Nephron progenitor cell (in vitro differentiated cells): ENCODE data around the gene CD7.
A peak's percentile ranks its signal among the peaks of the same experiment; 100 is the strongest.

Source experiments
- DNase-seq: peaks from one replicate; pipeline ENCODE4 v3.0.0; 2021
- H3K27ac Mint-ChIP-seq: 2 replicates; pipeline ENCODE4 v1.8.0; 2021; ENCODE audit warnings: mild to moderate bottlenecking, moderate library complexity, mixed read lengths
- H3K27me3 Mint-ChIP-seq: 2 replicates; pipeline ENCODE4 v1.8.0; 2021; ENCODE audit warnings: mild to moderate bottlenecking, low read depth, mixed read lengths; ENCODE audit not compliant: poor library complexity
- H3K36me3 Mint-ChIP-seq: 2 replicates; pipeline ENCODE4 v1.8.0; 2021; ENCODE audit warnings: low read depth, mixed read lengths
- H3K4me1 Mint-ChIP-seq: 2 replicates; pipeline ENCODE4 v1.8.0; 2021; ENCODE audit warnings: mixed read lengths
- H3K4me3 Mint-ChIP-seq: 2 replicates; pipeline ENCODE4 v1.8.0; 2021; ENCODE audit warnings: mild to moderate bottlenecking, moderate library complexity, mixed read lengths
- H3K9me3 Mint-ChIP-seq: 2 replicates; pipeline ENCODE4 v1.8.0; 2021; ENCODE audit warnings: mild to moderate bottlenecking, moderate library complexity, mixed read lengths
- TF ChIP-seq, protein P1 (sequence below): fragments of 200-600 bp; sonication (generic); IDR thresholded peaks from 2 replicates; pipeline ENCODE4 v1.5.0; 2021; ENCODE audit warnings: antibody characterized with exemption

The CD7 gene

DNA sequence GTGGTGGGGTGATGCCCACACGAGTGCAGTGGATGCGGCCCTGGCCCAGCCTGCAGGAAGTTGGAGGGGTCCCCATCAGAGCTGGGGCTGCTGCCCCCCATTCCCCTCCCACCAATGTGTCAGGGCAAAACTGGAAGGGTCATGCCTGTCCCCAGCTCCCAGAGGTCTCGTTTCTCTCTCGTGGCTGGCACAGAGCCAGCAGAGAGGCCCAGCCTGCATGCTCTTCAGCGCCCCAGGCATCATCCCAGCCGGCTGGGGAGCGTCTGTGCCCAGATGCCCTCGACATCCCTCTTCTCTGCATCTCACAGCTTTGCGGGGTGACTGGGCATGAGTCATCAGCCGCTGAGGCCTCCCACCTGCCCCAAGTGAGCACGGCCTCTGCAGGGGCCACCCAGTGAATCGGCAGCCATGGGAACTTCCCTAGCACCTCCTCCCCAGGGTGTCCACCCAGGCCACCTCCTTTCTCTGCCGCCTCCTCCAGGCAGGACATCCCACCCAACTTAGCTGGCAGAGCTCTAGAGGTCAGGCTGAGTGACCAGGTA is 34.1 kb downstream of the CD7 start:
- Mint-ChIP-seq H3K27me3 (peaks cover 9% of the 10 kb centered on the region), H3K9me3 (peaks cover 18% of the 10 kb centered on the region), H3K36me3 (peaks cover 4% of the 10 kb centered on the region), H3K27ac (peak overlapping the region; percentile 80), H3K4me3 (no peak overlapping the region), H3K4me1 (peaks cover 48% of the 10 kb centered on the region)
- TF ChIP-seq, protein P1, sequence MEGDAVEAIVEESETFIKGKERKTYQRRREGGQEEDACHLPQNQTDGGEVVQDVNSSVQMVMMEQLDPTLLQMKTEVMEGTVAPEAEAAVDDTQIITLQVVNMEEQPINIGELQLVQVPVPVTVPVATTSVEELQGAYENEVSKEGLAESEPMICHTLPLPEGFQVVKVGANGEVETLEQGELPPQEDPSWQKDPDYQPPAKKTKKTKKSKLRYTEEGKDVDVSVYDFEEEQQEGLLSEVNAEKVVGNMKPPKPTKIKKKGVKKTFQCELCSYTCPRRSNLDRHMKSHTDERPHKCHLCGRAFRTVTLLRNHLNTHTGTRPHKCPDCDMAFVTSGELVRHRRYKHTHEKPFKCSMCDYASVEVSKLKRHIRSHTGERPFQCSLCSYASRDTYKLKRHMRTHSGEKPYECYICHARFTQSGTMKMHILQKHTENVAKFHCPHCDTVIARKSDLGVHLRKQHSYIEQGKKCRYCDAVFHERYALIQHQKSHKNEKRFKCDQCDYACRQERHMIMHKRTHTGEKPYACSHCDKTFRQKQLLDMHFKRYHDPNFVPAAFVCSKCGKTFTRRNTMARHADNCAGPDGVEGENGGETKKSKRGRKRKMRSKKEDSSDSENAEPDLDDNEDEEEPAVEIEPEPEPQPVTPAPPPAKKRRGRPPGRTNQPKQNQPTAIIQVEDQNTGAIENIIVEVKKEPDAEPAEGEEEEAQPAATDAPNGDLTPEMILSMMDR, result no peak
- DNase-seq, result no peak

DNA sequence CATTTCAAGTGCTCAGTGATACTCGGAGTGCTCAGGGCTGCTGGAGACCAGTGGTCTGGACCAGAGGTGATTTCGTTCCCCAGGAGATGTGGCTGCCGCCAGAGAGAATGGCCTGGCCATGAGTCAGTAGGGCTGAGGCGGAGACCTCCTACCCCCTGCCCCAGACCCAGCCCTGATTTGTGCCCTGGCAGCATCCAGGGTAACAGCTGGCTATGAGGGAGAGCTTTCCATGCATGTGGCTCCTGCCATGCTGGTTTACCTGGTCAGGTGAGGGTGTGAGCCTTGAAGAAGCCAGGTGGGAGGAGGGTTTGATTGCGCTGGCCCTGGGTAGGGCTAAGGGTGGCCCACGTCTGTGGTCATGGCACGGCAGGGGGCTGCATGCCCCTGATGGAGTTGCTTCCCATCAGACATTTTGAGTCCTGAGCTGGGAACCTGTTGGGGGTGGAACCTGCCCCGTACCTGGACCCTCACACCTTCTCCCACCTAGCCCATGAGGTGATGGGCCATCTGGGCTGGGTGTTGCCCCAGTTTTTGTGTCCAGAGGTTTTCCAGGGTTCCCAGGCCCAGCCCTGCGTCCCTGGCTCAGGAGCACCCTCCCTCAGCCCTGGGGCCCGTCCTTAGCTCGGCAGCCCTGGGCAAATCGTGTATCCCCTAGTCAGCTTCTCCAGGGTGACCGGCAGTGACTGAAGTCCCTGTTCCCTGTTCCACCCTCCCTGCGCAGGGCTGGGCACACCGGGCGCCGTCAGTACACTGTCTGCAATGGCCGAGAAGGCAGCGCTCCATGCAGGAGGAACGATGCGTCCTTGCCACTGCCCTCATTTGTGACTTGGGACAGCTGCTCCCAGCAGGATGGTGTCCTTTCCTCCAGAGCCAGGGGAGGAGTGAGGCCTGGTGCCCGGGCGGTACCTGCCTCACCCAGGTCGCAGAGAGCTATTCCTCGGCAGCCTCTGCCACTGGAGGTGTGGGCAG is 34.9 kb downstream of the CD7 start:
- Mint-ChIP-seq H3K9me3 (peaks cover 10% of the 10 kb centered on the region), H3K4me3 (no peak overlapping the region), H3K27me3 (peaks cover 3% of the 10 kb centered on the region), H3K36me3 (peaks cover 11% of the 10 kb centered on the region), H3K27ac (no peak overlapping the region), H3K4me1 (peaks cover 55% of the 10 kb centered on the region)
- TF ChIP-seq, protein P1, result no peak
- no peak for DNase-seq

- peaks cover 20% of the 10 kb centered on the region for H3K36me3 Mint-ChIP-seq
- no peak overlapping the region for H3K4me3 Mint-ChIP-seq
- no peak for DNase-seq
- TF ChIP-seq, protein P1, result no peak
- peak overlapping the region; percentile 17 for H3K27ac Mint-ChIP-seq
- peaks cover 8% of the 10 kb centered on the region for H3K9me3 Mint-ChIP-seq
- H3K27me3 Mint-ChIP-seq, result peaks cover 3% of the 10 kb centered on the region
- H3K4me1 Mint-ChIP-seq, result peaks cover 64% of the 10 kb centered on the region
Measured at GRCh38 chr17:82281502-82282238, 35.7 kb downstream of the CD7 start.

DNA sequence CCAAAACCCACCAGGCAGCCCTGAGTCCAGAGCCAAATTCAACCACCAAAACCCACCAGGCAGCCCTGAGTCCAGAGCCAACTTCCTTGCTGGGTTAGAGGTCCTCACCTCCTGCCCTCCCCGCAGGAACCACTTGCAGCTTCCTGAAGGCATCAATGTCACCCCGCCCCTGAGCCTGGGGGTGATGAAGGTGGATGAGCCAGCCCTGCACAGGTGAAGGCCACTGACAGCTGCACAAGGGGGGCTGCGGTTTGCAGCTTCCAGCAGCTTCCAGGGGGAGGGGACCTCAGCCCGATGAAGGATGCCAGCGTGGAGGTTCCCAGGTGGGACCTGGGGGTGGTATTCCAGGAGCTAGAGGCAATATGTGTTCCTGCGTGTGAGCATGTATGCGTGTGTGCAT is 36.3 kb downstream of the CD7 start:
- TF ChIP-seq, protein P1, result no peak
- Mint-ChIP-seq H3K27ac (peak overlapping the region; percentile 17), H3K36me3 (peaks cover 20% of the 10 kb centered on the region), H3K27me3 (peaks cover 3% of the 10 kb centered on the region), H3K9me3 (peaks cover 7% of the 10 kb centered on the region), H3K4me1 (peaks cover 68% of the 10 kb centered on the region), H3K4me3 (no peak overlapping the region)
- DNase-seq, result no peak

DNA sequence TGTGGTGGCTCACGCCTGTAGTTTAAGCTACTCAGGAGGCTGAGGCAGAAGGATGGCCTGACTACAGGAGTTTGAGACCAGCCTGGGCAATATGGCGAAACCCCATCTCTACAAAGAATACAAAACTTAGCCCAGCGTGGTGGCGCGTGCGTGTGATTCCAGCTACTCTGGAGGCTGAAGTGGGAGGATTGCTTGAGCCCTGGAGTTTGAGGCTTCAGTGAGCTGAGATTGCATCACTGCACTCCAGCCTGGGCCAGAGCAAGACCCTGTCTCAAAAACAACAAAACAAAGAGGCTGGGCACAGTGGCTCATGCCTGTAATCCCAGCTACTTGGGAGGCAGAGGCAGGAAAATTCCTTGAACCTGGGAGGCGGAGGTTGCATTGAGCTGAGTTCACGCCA is 36.9 kb downstream of the CD7 start:
- Mint-ChIP-seq H3K9me3 (peaks cover 7% of the 10 kb centered on the region), H3K4me3 (no peak overlapping the region), H3K4me1 (peaks cover 68% of the 10 kb centered on the region), H3K36me3 (peaks cover 20% of the 10 kb centered on the region), H3K27ac (no peak overlapping the region), H3K27me3 (peaks cover 3% of the 10 kb centered on the region)
- DNase-seq, result no peak
- TF ChIP-seq, protein P1, result no peak
